Adipocyte (in vitro differentiated cells): ENCODE data around the gene PTPRM.

Source experiments
- DNase-seq: peaks from one replicate; pipeline ENCODE4 v3.0.0-alpha.2; 2015; ENCODE audit warnings: low read depth
- H3K27me3 ChIP-seq: replicated peaks from 2 replicates; pipeline ENCODE4 v1.7.0; 2013; ENCODE audit warnings: mild to moderate bottlenecking, low read length, moderate library complexity; ENCODE audit not compliant: control insufficient read depth, insufficient read depth
- H3K36me3 ChIP-seq: 2 replicates; pipeline ENCODE4 v1.7.0; 2013; ENCODE audit warnings: low read length, mild to moderate bottlenecking, moderate library complexity; ENCODE audit not compliant: control insufficient read depth, insufficient read depth, severe bottlenecking
- H3K4me1 ChIP-seq: 2 replicates; pipeline ENCODE4 v1.7.0; 2013; ENCODE audit warnings: mild to moderate bottlenecking, low read length, moderate library complexity; ENCODE audit not compliant: control insufficient read depth, insufficient read depth
- H3K4me3 ChIP-seq: 2 replicates; pipeline ENCODE4 v1.7.0; 2013; ENCODE audit warnings: mild to moderate bottlenecking, low read length, moderate library complexity
- H3K9ac ChIP-seq: 2 replicates; pipeline ENCODE4 v1.7.0; 2013; ENCODE audit warnings: mild to moderate bottlenecking, low read length, moderate library complexity
- H3K9me3 ChIP-seq: 2 replicates; pipeline ENCODE4 v1.7.0; 2013; ENCODE audit warnings: mild to moderate bottlenecking, low read length, moderate library complexity; ENCODE audit not compliant: control insufficient read depth

The PTPRM gene

DNA sequence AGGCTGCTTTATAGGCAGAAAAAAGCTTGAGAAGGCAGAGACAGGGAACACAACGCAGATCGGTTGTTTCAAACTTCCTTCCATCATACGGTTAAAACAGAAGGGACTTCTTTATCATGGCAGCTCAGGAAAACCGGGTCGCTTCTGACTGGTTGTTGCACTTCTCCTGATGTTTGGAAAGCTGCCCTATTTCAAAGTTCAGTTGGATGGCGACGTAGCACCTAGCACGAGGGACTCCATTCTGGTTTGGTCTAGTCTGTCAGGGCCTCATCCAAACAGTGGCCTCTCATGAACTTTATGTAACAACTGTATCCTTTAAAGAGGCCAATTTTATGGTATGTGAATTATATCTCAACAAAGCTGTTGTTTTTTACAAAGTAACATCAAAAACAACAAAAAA is 832.0 kb downstream of the PTPRM start:
- H3K4me1 ChIP-seq = no peaks in the 10 kb centered on the region
- no peak overlapping the region for H3K4me3 ChIP-seq
- no peaks in the 10 kb centered on the region for H3K27me3 ChIP-seq
- H3K9ac ChIP-seq = no peak overlapping the region
- H3K9me3 ChIP-seq = no peaks in the 10 kb centered on the region
- no peak for DNase-seq
- H3K36me3 ChIP-seq = peaks cover 58% of the 10 kb centered on the region

DNA sequence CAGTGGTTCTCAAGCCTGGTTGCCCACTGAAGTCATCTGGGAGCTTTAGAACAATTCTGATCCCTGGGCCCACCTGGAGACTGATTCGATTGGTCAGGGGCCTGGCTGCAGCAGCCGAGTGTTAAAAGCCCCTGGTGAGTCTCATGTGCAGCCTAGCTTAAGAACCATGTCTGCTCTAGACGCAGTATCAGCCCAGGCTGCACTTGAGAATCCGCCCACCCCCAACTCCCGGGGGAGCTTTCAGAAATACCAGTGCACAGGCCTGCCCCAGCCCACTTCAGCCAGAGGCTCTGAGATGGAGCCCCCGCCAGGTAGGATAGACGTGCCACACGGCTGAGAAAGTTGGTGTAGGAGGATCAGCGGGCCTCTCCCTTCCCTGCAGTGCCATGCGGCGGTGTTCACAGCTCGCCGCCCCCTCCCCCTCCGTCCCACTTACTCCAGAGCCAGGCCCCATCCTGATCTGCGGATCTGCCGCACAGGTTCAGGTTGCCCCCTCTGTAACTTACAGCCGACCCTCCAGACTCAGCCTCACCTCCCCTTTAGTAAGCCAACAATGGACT is 833.2 kb downstream of the PTPRM start:
- no peak for DNase-seq
- Histone ChIP-seq H3K9me3 (no peaks in the 10 kb centered on the region), H3K36me3 (peaks cover 56% of the 10 kb centered on the region), H3K4me3 (no peak overlapping the region), H3K4me1 (no peaks in the 10 kb centered on the region), H3K9ac (no peak overlapping the region), H3K27me3 (no peaks in the 10 kb centered on the region)

DNA sequence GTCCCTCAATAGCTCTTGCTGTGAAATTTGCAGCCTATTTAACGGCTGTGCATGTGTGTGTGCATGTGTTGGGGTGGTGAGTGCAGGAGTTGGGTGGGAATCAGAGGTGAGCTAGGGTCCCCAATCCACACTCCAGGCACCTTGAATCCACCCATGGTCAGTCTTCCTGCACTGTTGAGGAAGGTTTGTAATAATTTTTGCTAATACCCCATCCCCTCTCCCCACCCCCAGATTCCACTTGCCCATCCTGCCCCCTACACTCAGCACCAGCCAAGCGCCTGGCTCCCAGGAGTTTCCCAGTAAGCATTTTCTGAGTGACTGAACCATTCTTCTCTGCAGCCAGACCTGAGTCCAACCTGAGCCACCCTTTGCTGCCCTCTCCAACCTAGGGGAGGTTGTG is 833.7 kb downstream of the PTPRM start:
- Histone ChIP-seq H3K9me3 (no peaks in the 10 kb centered on the region), H3K36me3 (peaks cover 56% of the 10 kb centered on the region)
- no peak for DNase-seq

DNA sequence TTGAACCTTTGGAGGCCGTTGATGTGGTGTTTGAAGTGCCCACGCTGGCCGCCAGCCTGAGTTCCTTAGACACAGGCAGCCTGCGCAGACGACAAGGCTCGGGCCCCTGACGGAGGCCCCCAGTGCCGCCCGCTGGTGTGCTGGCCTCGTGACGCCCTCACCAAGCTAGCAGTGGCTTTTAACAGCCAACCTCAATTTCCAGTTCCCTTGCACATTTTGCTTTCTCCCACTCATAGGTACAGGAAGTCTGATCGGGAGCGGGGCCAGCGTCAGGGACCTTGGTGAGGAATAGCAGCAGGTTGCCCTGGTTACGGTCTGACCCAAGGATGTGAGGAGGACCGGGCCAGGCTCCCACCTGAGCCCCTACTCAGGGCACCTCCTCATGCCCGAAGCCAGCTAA is 834.5 kb downstream of the PTPRM start:
- H3K27me3 ChIP-seq = no peaks in the 10 kb centered on the region
- H3K9ac ChIP-seq = no peak overlapping the region
- no peak for DNase-seq
- no peak overlapping the region for H3K4me3 ChIP-seq
- H3K36me3 ChIP-seq = peaks cover 56% of the 10 kb centered on the region
- H3K4me1 ChIP-seq = no peaks in the 10 kb centered on the region
- no peaks in the 10 kb centered on the region for H3K9me3 ChIP-seq

More for the DNA sequence above, 833.7 kb downstream of the PTPRM start:
- Histone ChIP-seq H3K9ac (no peak overlapping the region), H3K4me1 (no peaks in the 10 kb centered on the region), H3K27me3 (no peaks in the 10 kb centered on the region), H3K4me3 (no peak overlapping the region)

DNA sequence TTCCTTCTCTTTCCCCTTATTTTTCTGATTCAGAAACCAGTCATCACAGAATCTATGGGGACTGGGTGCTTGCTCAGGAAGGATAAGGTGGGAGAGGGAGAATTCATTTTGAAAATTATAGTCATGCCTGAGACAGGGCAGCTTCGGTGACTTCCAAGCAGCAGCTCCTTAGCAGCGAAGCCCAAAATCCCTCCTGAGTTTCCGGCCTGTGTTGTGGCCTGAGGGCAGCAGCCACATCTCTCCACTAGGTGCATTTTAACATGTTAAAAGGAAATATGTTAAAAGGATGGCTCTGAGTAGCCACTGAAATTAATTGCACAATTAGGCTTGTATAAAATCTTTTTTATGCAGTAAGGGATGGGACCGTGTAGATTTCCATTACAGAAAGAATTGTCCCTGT is 835.1 kb downstream of the PTPRM start:
- no peaks in the 10 kb centered on the region for H3K27me3 ChIP-seq
- no peak overlapping the region for H3K4me3 ChIP-seq
- H3K36me3 ChIP-seq = peaks cover 58% of the 10 kb centered on the region
- no peaks in the 10 kb centered on the region for H3K4me1 ChIP-seq
- no peak overlapping the region for H3K9ac ChIP-seq
- no peaks in the 10 kb centered on the region for H3K9me3 ChIP-seq
- no peak for DNase-seq

DNA sequence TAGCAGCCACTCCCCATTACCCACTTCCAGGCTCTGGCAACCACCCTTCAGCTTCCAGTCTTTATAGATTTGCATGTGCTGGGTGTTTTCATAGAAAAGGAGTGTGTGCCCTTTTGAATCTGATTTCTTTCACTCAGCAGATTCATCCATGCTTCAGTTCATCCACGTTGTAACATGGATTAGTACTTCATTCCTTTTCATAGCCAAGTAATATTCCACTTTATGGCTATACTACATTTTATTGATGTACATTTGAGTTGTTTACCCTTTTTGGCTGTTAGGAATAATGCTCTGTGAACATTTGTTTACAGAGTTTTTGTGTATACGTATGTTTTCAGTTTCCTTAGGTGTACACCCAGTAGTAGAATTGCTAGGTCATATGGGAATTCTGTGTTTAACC is 836.6 kb downstream of the PTPRM start:
- Histone ChIP-seq H3K4me3 (no peak overlapping the region), H3K27me3 (no peaks in the 10 kb centered on the region), H3K4me1 (no peaks in the 10 kb centered on the region), H3K9me3 (no peaks in the 10 kb centered on the region), H3K9ac (no peak overlapping the region), H3K36me3 (peaks cover 59% of the 10 kb centered on the region)
- no peak for DNase-seq

DNA sequence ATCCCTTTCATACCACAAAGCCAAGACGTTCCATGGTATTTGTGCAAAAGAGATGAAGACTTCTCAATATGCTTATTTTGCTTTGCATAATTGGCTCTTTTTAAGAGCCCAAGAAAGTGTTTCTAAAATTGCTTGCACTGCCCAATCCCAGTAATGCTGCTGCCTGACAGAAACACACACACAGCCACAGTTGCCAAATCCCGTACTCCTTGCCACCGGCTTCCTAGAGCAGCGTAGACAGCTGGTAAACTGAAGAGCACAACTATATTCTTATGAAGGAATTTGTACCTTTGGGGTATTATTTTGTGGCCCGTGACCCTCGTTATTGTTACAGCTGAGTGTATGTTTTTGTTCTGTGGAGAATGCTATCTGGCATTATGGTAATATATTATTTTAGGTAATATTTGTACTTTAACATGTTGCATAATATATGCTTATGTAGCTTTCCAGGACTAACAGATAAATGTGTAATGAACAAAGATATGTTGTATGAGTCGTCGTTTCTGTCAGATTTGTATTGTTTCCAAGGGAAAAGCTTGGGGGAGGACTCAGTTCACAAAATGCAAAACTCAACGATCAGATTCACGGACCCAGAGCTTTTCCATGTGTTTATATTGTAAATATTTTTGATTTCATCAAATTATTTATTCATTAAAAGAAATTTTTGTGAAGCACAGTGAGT is 839.2 kb downstream of the PTPRM start:
- Histone ChIP-seq H3K9me3 (peaks cover 19% of the 10 kb centered on the region), H3K9ac (no peak overlapping the region), H3K27me3 (no peaks in the 10 kb centered on the region), H3K36me3 (peaks cover 56% of the 10 kb centered on the region), H3K4me1 (no peaks in the 10 kb centered on the region), H3K4me3 (no peak overlapping the region)
- DNase-seq = peak; percentile 4

DNA sequence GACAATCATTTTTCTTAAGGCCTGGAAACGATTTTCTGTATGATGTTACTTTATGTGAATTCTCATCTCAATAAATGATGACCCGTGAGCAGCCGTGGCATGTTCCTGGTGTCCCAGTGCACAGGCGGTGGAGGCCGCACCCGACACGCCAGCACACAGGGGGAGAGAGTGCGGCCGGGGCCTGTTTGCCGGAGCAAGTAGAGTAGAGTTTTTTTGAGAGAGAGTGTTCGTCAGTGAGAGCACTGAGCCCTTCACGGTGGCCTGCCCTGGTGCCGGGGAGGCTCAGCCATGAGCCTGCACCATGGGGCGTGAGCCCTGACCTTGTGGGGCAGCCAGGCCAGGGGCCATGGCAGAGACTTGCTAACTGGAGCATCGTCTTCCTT is 839.7 kb downstream of the PTPRM start:
- H3K27me3 ChIP-seq = no peaks in the 10 kb centered on the region
- H3K4me1 ChIP-seq = no peaks in the 10 kb centered on the region
- no peak overlapping the region for H3K9ac ChIP-seq
- H3K4me3 ChIP-seq = no peak overlapping the region
- DNase-seq = no peak
- H3K36me3 ChIP-seq = peaks cover 50% of the 10 kb centered on the region
- peaks cover 25% of the 10 kb centered on the region for H3K9me3 ChIP-seq

DNA sequence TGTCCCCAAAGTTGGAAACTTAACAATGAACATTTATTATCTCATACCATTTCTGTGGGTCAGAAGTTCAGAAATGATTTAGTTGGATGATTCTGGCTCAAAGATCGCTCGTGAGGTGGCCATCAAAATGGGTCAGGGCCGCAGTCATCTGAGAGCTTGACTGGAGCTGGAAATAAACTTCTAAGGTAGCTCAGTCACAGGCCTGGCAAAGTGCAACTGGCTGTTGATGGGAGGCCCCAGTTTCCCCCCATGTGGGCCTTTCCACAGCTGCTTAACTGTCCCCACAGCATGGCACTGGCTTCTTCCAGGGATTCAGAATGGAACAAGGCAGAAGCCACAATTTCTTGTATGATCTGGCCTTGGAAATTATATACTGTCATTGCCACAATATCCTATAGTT is 842.0 kb downstream of the PTPRM start:
- Histone ChIP-seq H3K9me3 (peaks cover 47% of the 10 kb centered on the region), H3K4me1 (no peaks in the 10 kb centered on the region), H3K9ac (no peak overlapping the region), H3K4me3 (no peak overlapping the region), H3K27me3 (no peaks in the 10 kb centered on the region), H3K36me3 (peaks cover 45% of the 10 kb centered on the region)
- no peak for DNase-seq

DNA sequence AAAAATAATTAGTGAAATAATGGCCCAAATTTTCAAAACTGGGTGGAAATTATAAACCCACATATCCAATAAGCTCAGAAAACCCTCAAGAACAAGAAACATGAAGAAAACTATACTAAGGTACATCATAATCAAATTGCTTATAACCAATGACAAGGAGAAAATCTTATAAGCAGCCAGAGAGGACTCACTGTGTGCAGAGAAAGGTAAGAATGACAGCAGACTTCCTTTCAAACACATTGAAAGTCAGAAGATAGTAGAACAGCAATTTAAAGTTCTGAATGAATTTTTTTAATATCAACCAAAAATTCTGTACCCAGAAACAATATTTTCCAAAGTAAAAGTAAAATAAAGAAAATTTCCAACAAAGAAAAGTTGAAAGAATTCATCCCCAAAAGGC is 844.4 kb downstream of the PTPRM start:
- no peaks in the 10 kb centered on the region for H3K4me1 ChIP-seq
- peaks cover 58% of the 10 kb centered on the region for H3K9me3 ChIP-seq
- H3K27me3 ChIP-seq = no peaks in the 10 kb centered on the region
- peaks cover 24% of the 10 kb centered on the region for H3K36me3 ChIP-seq
- H3K9ac ChIP-seq = no peak overlapping the region
- H3K4me3 ChIP-seq = no peak overlapping the region
- DNase-seq = no peak

DNA sequence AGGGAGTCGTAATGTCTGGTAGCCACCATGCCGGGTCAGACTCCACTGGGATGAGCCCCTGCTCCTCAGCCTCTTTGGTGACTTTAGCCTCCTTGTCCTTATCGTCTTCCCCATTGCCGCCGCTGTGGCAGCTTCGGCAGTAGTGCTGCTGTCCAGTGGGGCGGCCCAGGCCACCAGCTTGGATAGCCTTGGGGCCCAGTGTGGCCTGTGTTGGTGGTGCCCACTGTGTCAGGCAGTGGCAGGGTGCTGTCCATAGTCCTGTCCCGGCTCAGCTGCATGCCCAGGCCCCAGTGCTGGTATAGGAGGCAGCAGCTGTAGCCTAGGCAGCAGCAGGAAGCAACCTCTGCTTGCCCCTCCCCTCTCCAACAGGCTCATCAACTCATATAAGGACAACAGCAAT is 845.0 kb downstream of the PTPRM start:
- H3K4me1 ChIP-seq = no peaks in the 10 kb centered on the region
- no peak overlapping the region for H3K9ac ChIP-seq
- no peak overlapping the region for H3K4me3 ChIP-seq
- peaks cover 18% of the 10 kb centered on the region for H3K36me3 ChIP-seq
- H3K9me3 ChIP-seq = peaks cover 58% of the 10 kb centered on the region
- no peaks in the 10 kb centered on the region for H3K27me3 ChIP-seq
- DNase-seq = no peak

DNA sequence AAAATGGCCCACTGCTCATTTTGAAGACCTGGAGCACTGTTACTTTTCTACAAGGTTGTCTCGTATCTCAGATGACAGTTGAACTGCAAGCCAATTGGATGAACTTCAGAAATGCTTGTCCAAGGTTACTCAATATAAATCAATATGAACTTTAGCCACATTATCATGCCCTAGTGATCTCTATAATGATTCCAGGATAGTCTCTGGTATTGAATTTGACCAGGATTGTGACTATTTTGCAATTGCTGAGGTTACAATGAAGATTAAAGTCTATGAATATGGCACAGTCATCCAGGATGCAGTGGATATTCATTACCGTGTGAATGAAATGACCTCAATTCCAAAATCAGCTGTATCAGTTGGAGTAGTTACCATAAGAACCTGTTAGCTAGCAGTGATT is 846.1 kb downstream of the PTPRM start:
- no peak overlapping the region for H3K9ac ChIP-seq
- H3K36me3 ChIP-seq = peaks cover 7% of the 10 kb centered on the region
- no peaks in the 10 kb centered on the region for H3K4me1 ChIP-seq
- no peak for DNase-seq
- peaks cover 58% of the 10 kb centered on the region for H3K9me3 ChIP-seq
- H3K4me3 ChIP-seq = no peak overlapping the region
- no peaks in the 10 kb centered on the region for H3K27me3 ChIP-seq
